Measurements from ENCODE around the gene SAMD4B. TPM values are rescaled to one million over a fixed set of nuclear protein-coding genes. Genes with fewer than 3 reads are reported as not detected.

The SAMD4B gene
- total and polyA plus RNA-seq, 9 of the 15 experiments (the other 6 are each of a cell fraction or from before 2014, with no cell fraction given), result 3.4 to 90.5 (median 38.0) TPM

- no peak for TF ChIP-seq ZNF764 (CRISPR knock-in tag; IDR thresholded peaks at IDR 0.05; ENCODE audit: low read depth)
- peak; percentile 85 for TF ChIP-seq SMARCE1 (IDR thresholded peaks at IDR 0.05)
- no peak for TF ChIP-seq TGIF2 (CRISPR knock-in tag; IDR thresholded peaks at IDR 0.05)
- peak; percentile 96 to 98 for TF ChIP-seq RCOR1 (IDR thresholded peaks at IDR 0.05; ENCODE audit: borderline replicate concordance in 1 of 2, low read depth in 2 of 2, low read length in 2 of 2)
- peak in 1 of 2 experiments; percentile 88; a peak in 2 of 4 replicates for TF ChIP-seq ZMIZ1 (IDR thresholded peaks at IDR 0.05; ENCODE audit: low read depth in 2 of 2, low read length in 2 of 2)
- peak; percentile 51; the same call in 1 of the 2 replicates for TF ChIP-seq GABPB1 (CRISPR knock-in tag; IDR thresholded peaks at IDR 0.05)
- TF ChIP-seq DMBX1 (CRISPR knock-in tag; IDR thresholded peaks at IDR 0.05; ENCODE audit: borderline replicate concordance), result peak; percentile 82
- 0 out of 2 replicates have a peak, but pooled peaks have one; percentile 38 for TF ChIP-seq ZNF584 (CRISPR knock-in tag; IDR thresholded peaks at IDR 0.05; ENCODE audit: low read depth)
- no peak for TF ChIP-seq HDGF (IDR thresholded peaks at IDR 0.05)
- TF ChIP-seq CTBP1 (IDR thresholded peaks at IDR 0.05; ENCODE audit: borderline replicate concordance), result peak; percentile 77
- no peak for TF ChIP-seq ZNF592 (IDR thresholded peaks at IDR 0.05)
- TF ChIP-seq HMG20A (CRISPR knock-in tag; conservative IDR thresholded peaks at IDR 0.05), result no peak
- TF ChIP-seq WHSC1 (IDR thresholded peaks at IDR 0.05; ENCODE audit: low read length), result no peak
- TF ChIP-seq ZBTB2 (IDR thresholded peaks at IDR 0.05), result no peak; the same call in 1 of the 2 replicates
- no peak for TF ChIP-seq ZNF717 (CRISPR knock-in tag; IDR thresholded peaks at IDR 0.05)
- TF ChIP-seq CHD2 (IDR thresholded peaks at IDR 0.05; ENCODE audit: low read depth, low read length), result no peak
- 0 out of 2 replicates have a peak, but pooled peaks have one; percentile 53 for TF ChIP-seq SMARCC2 (IDR thresholded peaks at IDR 0.05; ENCODE audit: low read depth)
- peak; percentile 89 for TF ChIP-seq DPF2 (IDR thresholded peaks at IDR 0.05)
- TF ChIP-seq KDM4B (IDR thresholded peaks at IDR 0.05; ENCODE audit: borderline replicate concordance in 2 of 2, low read depth in 1 of 2), result no peak
- TF ChIP-seq HMG20B (CRISPR knock-in tag; IDR thresholded peaks at IDR 0.05), result no peak
- no peak for TF ChIP-seq SMAD2 (IDR thresholded peaks at IDR 0.05; ENCODE audit: low read depth, low read length)
Observed at GRCh38 chr19:39381910-39382611, 39.8 kb downstream of the SAMD4B start (continued).

All from K562 (cell line).